H1 (cell line): ENCODE data around the gene LRR1. TPM values are rescaled to one million over a fixed set of nuclear protein-coding genes. Genes with fewer than 3 reads are reported as not detected.

Experiments
- GABPA ChIP-seq: IDR thresholded peaks from 2 replicates; pipeline ENCODE4 v1.6.1; 2011; ENCODE audit warnings: mild to moderate bottlenecking, low read length, moderate library complexity, borderline replicate concordance; ENCODE audit not compliant: insufficient read depth
- HDAC6 ChIP-seq: IDR thresholded peaks from one replicate; pipeline ENCODE4 v1.7.1; 2012; ENCODE audit warnings: low read depth, mild to moderate bottlenecking, inconsistent platforms, low read length, moderate library complexity
- POU5F1 ChIP-seq: IDR thresholded peaks from 2 replicates; pipeline ENCODE4 v1.6.1; 2011; ENCODE audit warnings: low read depth, mild to moderate bottlenecking, low read length, moderate library complexity
- SUZ12 ChIP-seq: fragments of 200-600 bp; sonication (generic); IDR thresholded peaks from 2 replicates; pipeline ENCODE4 v1.6.1; 2012; ENCODE audit warnings: mild to moderate bottlenecking, inconsistent platforms, low read length, moderate library complexity, mixed read lengths
- polyA plus RNA-seq, 7 experiments: library from polyadenylated mRNA; depleted of rRNA in 3 of 7; stranded (reverse) in 5 of 7; unstranded in 2 of 7; fragments of >200 nt in 5 of 7; fragments of 200-250 nt in 2 of 7; gene quantifications; 1 replicate in 5 of 7; 2 replicates in 1 of 7; 4 replicates in 1 of 7; pipeline versions ENCODE4 v1.2.1 to v1.2.3, GENCODE V29; 2011 to 2013; ENCODE audit warnings: missing spikeins in 2 of 7, mixed read lengths in 2 of 7
- total RNA-seq: library from RNA; stranded (reverse); fragmentation: NEBNext Ultra II Directional; extraction: Animal tissue kit (Norgen Biotek cat#: 25700); gene quantifications from 2 replicates; pipeline ENCODE4 v1.2.1, GENCODE V29; 2021

Gene LRR1
- total and polyA plus RNA-seq, 2 of the 8 experiments (the other 6 are each of a cell fraction or from before 2014, with no cell fraction given) = 30.7 to 37.5 TPM

GRCh38 chr14:49620182-49621113 is 21.7 kb downstream of the LRR1 start, which contains the start of the genes MGAT2 and RPL36AL (continued):
- TF ChIP-seq SUZ12 (no peak), HDAC6 (no peak), GABPA (peak; percentile 85), POU5F1 (no peak)
